ENCODE data around the gene BACH2. TPM values are rescaled to one million over a fixed set of nuclear protein-coding genes. Genes with fewer than 3 reads are reported as not detected.
"Not testable (repeated sequence)": the region's sequence is repeated elsewhere in the genome, so short reads cannot be mapped to it uniquely, and the experiment has no call there.

BACH2 gene
- total RNA-seq, 4 donors from 2014 or later, result 8.5 to 20.0 (median 13.3) TPM

DNA sequence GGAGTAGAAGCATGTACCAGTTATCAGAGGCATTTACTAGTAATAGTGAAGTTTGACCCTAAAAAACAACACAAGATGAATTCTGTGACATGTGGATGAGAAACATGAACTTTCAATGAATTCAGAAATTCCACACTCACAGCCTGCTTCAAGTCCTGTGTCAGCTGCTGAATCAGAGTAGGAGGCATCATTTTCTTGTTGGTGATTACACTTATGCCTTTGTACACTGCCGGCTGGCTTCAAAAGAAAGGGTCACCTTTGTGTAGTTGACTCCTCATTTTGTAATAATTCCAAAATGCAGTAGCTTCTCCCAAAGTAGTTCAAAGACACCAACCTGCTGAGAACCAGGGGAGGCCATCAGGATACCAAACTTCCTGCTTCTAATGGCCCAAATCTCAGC is 165.5 kb downstream of the BACH2 start:
- Histone ChIP-seq H3K4me3 (no peak overlapping the region), H3K27ac (peak overlapping the region; percentile 12)
- DNase-seq (ENCODE audit: low spot score in 2 of 2), result no peak

DNA sequence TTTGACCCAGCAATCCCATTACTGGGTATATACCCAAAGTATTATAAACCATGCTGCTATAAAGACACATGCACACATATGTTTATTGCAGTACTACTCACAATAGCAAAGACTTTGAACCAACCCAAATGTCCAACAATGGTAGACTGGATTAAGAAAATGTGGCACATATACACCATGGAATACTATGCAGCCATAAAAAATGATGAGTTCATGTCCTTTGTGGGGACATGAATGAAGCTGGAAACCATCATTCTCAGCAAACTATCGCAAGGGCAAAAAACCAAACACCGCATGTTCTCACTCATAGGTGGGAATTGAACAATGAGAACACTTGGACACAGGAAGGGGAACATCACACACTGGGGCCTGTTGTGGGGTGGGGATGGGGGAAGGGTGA is 168.0 kb downstream of the BACH2 start:
- H3K9me3 ChIP-seq; H3K36me3 ChIP-seq; H3K27ac ChIP-seq; DNase-seq (ENCODE audit: low spot score in 2 of 2); H3K4me3 ChIP-seq; H3K27me3 ChIP-seq: not testable (repeated sequence)
- 98% methylated on average over 2 of the region's 2 CpGs for WGBS
- peaks cover 12% of the 10 kb centered on the region for H3K4me1 ChIP-seq

More for the DNA sequence above, 165.5 kb downstream of the BACH2 start:
- H3K9me3 ChIP-seq, result no peaks in the 10 kb centered on the region
- H3K4me1 ChIP-seq, result peaks cover 12% of the 10 kb centered on the region
- no peaks in the 10 kb centered on the region for H3K36me3 ChIP-seq
- H3K27me3 ChIP-seq, result no peaks in the 10 kb centered on the region
- WGBS, result 50% methylated on average over 1 of the region's 1 CpG
- TF ChIP-seq, protein P1, sequence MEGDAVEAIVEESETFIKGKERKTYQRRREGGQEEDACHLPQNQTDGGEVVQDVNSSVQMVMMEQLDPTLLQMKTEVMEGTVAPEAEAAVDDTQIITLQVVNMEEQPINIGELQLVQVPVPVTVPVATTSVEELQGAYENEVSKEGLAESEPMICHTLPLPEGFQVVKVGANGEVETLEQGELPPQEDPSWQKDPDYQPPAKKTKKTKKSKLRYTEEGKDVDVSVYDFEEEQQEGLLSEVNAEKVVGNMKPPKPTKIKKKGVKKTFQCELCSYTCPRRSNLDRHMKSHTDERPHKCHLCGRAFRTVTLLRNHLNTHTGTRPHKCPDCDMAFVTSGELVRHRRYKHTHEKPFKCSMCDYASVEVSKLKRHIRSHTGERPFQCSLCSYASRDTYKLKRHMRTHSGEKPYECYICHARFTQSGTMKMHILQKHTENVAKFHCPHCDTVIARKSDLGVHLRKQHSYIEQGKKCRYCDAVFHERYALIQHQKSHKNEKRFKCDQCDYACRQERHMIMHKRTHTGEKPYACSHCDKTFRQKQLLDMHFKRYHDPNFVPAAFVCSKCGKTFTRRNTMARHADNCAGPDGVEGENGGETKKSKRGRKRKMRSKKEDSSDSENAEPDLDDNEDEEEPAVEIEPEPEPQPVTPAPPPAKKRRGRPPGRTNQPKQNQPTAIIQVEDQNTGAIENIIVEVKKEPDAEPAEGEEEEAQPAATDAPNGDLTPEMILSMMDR (IDR thresholded peaks at IDR 0.05), result no peak
- TF ChIP-seq POLR2AphosphoS5 (IDR thresholded peaks at IDR 0.05), result no peak
- TF ChIP-seq POLR2A (IDR thresholded peaks at IDR 0.05), result no peak

DNA sequence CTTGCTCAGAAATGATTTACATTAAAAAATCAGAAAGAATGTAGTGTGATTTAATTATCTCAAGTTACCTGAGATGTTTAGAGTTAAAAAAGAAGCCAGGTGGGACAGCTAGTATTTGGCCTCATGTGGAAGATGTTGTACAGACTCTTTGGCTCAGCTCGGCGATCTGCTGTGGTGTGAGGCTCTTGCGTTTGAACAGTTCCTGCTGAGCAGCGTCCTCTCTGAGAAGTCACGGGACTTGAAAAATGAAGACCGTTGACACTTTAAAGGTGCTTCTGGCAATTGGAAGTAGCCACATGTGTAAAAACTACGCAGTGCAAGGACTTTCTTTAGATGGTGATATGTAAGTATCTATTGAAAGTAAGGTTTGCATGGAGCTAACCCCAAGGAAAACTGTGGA is 169.0 kb downstream of the BACH2 start:
- 81% methylated on average over 7 of the region's 7 CpGs for WGBS
- Histone ChIP-seq H3K4me1 (peaks cover 11% of the 10 kb centered on the region), H3K4me3 (no peak overlapping the region), H3K36me3 (no peaks in the 10 kb centered on the region), H3K27me3 (no peaks in the 10 kb centered on the region), H3K9me3 (no peaks in the 10 kb centered on the region), H3K27ac (no peak overlapping the region)
- DNase-seq (ENCODE audit: low spot score in 2 of 2), result no peak
- TF ChIP-seq POLR2AphosphoS5 (IDR thresholded peaks at IDR 0.05) (no peak), EP300 (IDR thresholded peaks at IDR 0.05) (no peak), POLR2A (IDR thresholded peaks at IDR 0.05) (no peak)
- TF ChIP-seq, protein P1 (IDR thresholded peaks at IDR 0.05), result no peak

DNA sequence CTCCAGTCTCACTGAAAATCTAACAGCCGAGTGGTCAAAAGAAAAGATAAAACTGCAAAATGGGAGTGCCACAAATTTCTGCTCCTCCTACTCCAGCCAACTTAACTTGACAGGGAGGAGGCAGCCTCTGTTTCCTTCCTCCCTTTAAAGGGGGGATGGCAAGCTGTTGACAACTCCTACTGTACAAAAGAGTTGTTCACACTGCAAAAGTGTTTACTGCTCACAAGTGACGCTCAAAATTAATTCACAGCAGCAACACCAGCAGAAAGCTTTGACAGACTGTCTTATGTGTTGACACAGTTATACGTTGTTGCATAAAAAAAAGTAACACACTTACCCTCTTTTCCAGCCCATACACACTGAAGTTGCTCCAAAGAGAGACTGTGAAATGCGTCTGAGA is 169.8 kb downstream of the BACH2 start:
- no peak overlapping the region for H3K4me3 ChIP-seq
- H3K9me3 ChIP-seq, result no peaks in the 10 kb centered on the region
- WGBS, result 83% methylated on average over 4 of the region's 4 CpGs
- DNase-seq (ENCODE audit: low spot score in 2 of 2), result no peak
- TF ChIP-seq POLR2AphosphoS5 (IDR thresholded peaks at IDR 0.05) (no peak), POLR2A (IDR thresholded peaks at IDR 0.05) (no peak), EP300 (IDR thresholded peaks at IDR 0.05) (no peak)
- TF ChIP-seq, protein P1 (IDR thresholded peaks at IDR 0.05), result no peak
- no peaks in the 10 kb centered on the region for H3K27me3 ChIP-seq
- H3K36me3 ChIP-seq, result no peaks in the 10 kb centered on the region
- H3K4me1 ChIP-seq, result peaks cover 3% of the 10 kb centered on the region
- H3K27ac ChIP-seq, result no peak overlapping the region

DNA sequence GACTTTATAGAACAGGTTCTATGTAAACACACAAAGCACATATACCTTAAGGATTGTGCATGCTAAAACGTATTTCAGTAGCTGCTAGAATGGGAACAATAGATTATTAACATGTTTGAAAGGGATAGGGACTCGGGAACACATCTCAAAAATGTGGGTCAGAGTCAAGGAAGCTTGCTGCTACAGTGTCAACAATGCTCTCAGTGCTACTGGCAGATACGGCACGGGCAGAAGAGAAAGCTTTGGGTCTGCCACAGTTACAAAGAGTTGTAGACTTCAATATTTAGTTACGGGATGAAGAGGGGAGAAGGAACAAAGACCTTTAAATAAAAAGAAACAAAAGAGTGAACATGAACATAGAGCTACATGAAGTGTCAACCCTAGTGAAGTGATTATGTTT is 170.5 kb downstream of the BACH2 start:
- H3K36me3 ChIP-seq, result no peaks in the 10 kb centered on the region
- H3K9me3 ChIP-seq, result no peaks in the 10 kb centered on the region
- TF ChIP-seq EP300 (IDR thresholded peaks at IDR 0.05) (no peak), POLR2A (IDR thresholded peaks at IDR 0.05) (no peak), POLR2AphosphoS5 (IDR thresholded peaks at IDR 0.05) (no peak)
- TF ChIP-seq, protein P1 (IDR thresholded peaks at IDR 0.05), result no peak
- no peak overlapping the region for H3K4me3 ChIP-seq
- WGBS, result 77% methylated on average over 5 of the region's 5 CpGs
- H3K27me3 ChIP-seq, result no peaks in the 10 kb centered on the region
- H3K4me1 ChIP-seq, result no peaks in the 10 kb centered on the region
- DNase-seq (ENCODE audit: low spot score in 2 of 2), result no peak
- H3K27ac ChIP-seq, result no peak overlapping the region

DNA sequence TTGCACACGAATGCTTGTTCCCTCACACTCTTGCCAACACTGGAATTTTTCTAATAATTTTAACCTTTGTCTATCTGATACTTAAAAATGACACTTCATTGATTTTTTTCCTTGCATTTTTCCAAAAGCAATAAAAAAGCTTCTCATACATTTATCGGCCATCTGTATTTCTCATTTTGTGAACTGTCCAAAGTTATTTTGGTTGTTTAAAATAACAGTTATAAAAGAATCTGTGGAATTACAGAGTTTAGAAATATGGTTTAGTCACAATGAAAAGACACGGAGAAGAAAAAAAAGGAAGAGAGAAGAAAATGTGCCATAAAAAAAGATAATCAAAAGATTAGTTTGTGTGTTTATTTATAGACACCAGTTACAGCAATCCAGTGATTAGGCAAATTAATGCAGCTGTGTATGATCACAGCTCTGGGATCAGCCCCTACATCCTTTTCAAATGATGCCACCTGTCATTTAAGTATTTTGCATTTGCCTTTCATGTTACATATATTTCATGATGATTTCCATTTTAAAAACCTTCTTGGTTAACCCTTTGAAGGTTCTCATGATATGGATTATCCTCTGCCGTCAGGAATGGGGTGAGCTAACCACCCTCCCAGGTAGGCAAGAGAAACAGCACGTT is 171.7 kb downstream of the BACH2 start:
- Histone ChIP-seq H3K36me3 (no peaks in the 10 kb centered on the region), H3K4me3 (no peak overlapping the region), H3K4me1 (no peaks in the 10 kb centered on the region), H3K9me3 (no peaks in the 10 kb centered on the region), H3K27ac (no peak overlapping the region), H3K27me3 (no peaks in the 10 kb centered on the region)
- WGBS, result 80% methylated on average over 5 of the region's 5 CpGs
- DNase-seq (ENCODE audit: low spot score in 2 of 2), result no peak
- TF ChIP-seq, protein P1 (IDR thresholded peaks at IDR 0.05), result no peak
- TF ChIP-seq EP300 (IDR thresholded peaks at IDR 0.05) (no peak), POLR2AphosphoS5 (IDR thresholded peaks at IDR 0.05) (no peak), POLR2A (IDR thresholded peaks at IDR 0.05) (no peak)
